Activated CD4-positive, alpha-beta T cell treated with anti-CD3 and anti-CD28 coated beads, Interleukin-2, amount 10 ng/mL, durations not matched to agents 7 days and 5 days (primary cell): ENCODE data around the gene ORC3. TPM values are rescaled to one million over a fixed set of nuclear protein-coding genes. Genes with fewer than 3 reads are reported as not detected.
"Not testable (repeated sequence)": the region's sequence is repeated elsewhere in the genome, so short reads cannot be mapped to it uniquely, and the experiment has no call there.

ENCODE experiments used
- CTCF ChIA-PET: fragments of 350-600 bp; sonication (Branson Sonifier 250); formaldehyde crosslinking; loops from one replicate; lab custom pipeline; 2021; ENCODE audit warnings: antibody characterized with exemption; lab: Charles Lee
- POLR2A ChIA-PET: fragments of 350-600 bp; sonication (Branson Sonifier 250); formaldehyde crosslinking; loops from one replicate; lab custom pipeline; 2021; ENCODE audit warnings: antibody characterized with exemption; lab: Charles Lee
- DNase-seq: peaks from one replicate; pipeline ENCODE4 v3.0.0-alpha.2; 2020
- H3K27ac Mint-ChIP-seq: one replicate; pipeline ENCODE4 v1.8.0; 2021; ENCODE audit warnings: mild to moderate bottlenecking, moderate library complexity, mixed read lengths
- H3K27me3 Mint-ChIP-seq: one replicate; pipeline ENCODE4 v1.8.0; 2021; ENCODE audit warnings: mixed read lengths
- H3K36me3 Mint-ChIP-seq: one replicate; pipeline ENCODE4 v1.8.0; 2021; ENCODE audit warnings: low read depth, mixed read lengths
- H3K4me1 Mint-ChIP-seq: one replicate; pipeline ENCODE4 v1.8.0; 2021; ENCODE audit warnings: mixed read lengths
- H3K4me3 Mint-ChIP-seq: one replicate; pipeline ENCODE4 v1.8.0; 2021; ENCODE audit warnings: mild to moderate bottlenecking, moderate library complexity, mixed read lengths
- H3K9me3 Mint-ChIP-seq: one replicate; pipeline ENCODE4 v1.8.0; 2021; ENCODE audit warnings: mixed read lengths
- total RNA-seq, 2 experiments: library from RNA; stranded (reverse); gene quantifications; one replicate each; pipeline ENCODE4 v1.2.3, GENCODE V29; 2021

ORC3 gene
- total RNA-seq, 2 experiments from 2014 or later: 27.1 to 32.5 TPM

- peaks cover 34% of the 10 kb centered on the region for H3K36me3 Mint-ChIP-seq
- CTCF ChIA-PET: interaction anchor here (1.1 kb wide), 1 partner anchor 13 kb away, joined by 3 read pairs; no protein-coding TSS in a partner anchor
- H3K27ac Mint-ChIP-seq, H3K4me3 Mint-ChIP-seq, POLR2A ChIA-PET, DNase-seq, H3K9me3 Mint-ChIP-seq, H3K27me3 Mint-ChIP-seq: not testable (repeated sequence)
- H3K4me1 Mint-ChIP-seq: peaks cover 40% of the 10 kb centered on the region
Measured at GRCh38 chr6:87686636-87687205, 96.8 kb downstream of the ORC3 start.

- H3K36me3 Mint-ChIP-seq: peaks cover 35% of the 10 kb centered on the region
- no peak overlapping the region for H3K4me3 Mint-ChIP-seq
- H3K27ac Mint-ChIP-seq: no peak overlapping the region
- DNase-seq: no peak
- ChIA-PET POLR2A (interaction anchor here (0.6 kb wide), 1 partner anchor 27 kb away, joined by 3 read pairs; no protein-coding TSS in a partner anchor), CTCF (interaction anchor here (1.1 kb wide), 1 partner anchor 13 kb away, joined by 3 read pairs; no protein-coding TSS in a partner anchor)
- H3K27me3 Mint-ChIP-seq: no peaks in the 10 kb centered on the region
- peaks cover 5% of the 10 kb centered on the region for H3K9me3 Mint-ChIP-seq
- H3K4me1 Mint-ChIP-seq: peaks cover 41% of the 10 kb centered on the region
Measured at GRCh38 chr6:87687296-87687695, 97.4 kb downstream of the ORC3 start.

- POLR2A ChIA-PET: interaction anchor here (0.6 kb wide), 1 partner anchor 26 kb away, joined by 3 read pairs; no protein-coding TSS in a partner anchor
- H3K27me3 Mint-ChIP-seq, DNase-seq, H3K9me3 Mint-ChIP-seq, H3K4me3 Mint-ChIP-seq, H3K27ac Mint-ChIP-seq: not testable (repeated sequence)
- Mint-ChIP-seq H3K4me1 (peaks cover 36% of the 10 kb centered on the region), H3K36me3 (peaks cover 32% of the 10 kb centered on the region)
- CTCF ChIA-PET: interaction anchor here (0.8 to 1.3 kb wide), 3 partner anchors 12 to 46 kb away, joined by 3 read pairs; no protein-coding TSS in a partner anchor
Measured at GRCh38 chr6:87687893-87688292, 98.0 kb downstream of the ORC3 start.

- no peak overlapping the region for H3K27ac Mint-ChIP-seq
- H3K4me1 Mint-ChIP-seq: peaks cover 46% of the 10 kb centered on the region
- peaks cover 2% of the 10 kb centered on the region for H3K9me3 Mint-ChIP-seq
- CTCF ChIA-PET: no interaction called here
- POLR2A ChIA-PET: no interaction called here
- no peaks in the 10 kb centered on the region for H3K27me3 Mint-ChIP-seq
- peaks cover 35% of the 10 kb centered on the region for H3K36me3 Mint-ChIP-seq
- no peak overlapping the region for H3K4me3 Mint-ChIP-seq
- no peak for DNase-seq
Measured at GRCh38 chr6:87690441-87690840, 100.5 kb downstream of the ORC3 start.

- ChIA-PET CTCF (no interaction called here), POLR2A (no interaction called here)
- H3K27me3 Mint-ChIP-seq: no peaks in the 10 kb centered on the region
- H3K27ac Mint-ChIP-seq: no peak overlapping the region
- DNase-seq: no peak
- peaks cover 28% of the 10 kb centered on the region for H3K36me3 Mint-ChIP-seq
- H3K4me3 Mint-ChIP-seq: no peak overlapping the region
- no peaks in the 10 kb centered on the region for H3K9me3 Mint-ChIP-seq
- H3K4me1 Mint-ChIP-seq: peaks cover 49% of the 10 kb centered on the region
Measured at GRCh38 chr6:87692086-87692485, 102.2 kb downstream of the ORC3 start.

GRCh38 chr6:87696817-87697216 is 106.9 kb downstream of the ORC3 start:
- H3K9me3 Mint-ChIP-seq, H3K4me3 Mint-ChIP-seq, H3K27ac Mint-ChIP-seq, H3K27me3 Mint-ChIP-seq, CTCF ChIA-PET, DNase-seq, POLR2A ChIA-PET: not testable (repeated sequence)
- H3K36me3 Mint-ChIP-seq: peaks cover 38% of the 10 kb centered on the region
- H3K4me1 Mint-ChIP-seq: peaks cover 59% of the 10 kb centered on the region

- CTCF ChIA-PET: interaction anchor here (0.7 to 1.9 kb wide), 7 partner anchors 8 to 109 kb away, joined by 3 to 5 read pairs (median 4); no protein-coding TSS in a partner anchor
- peak overlapping the region; percentile 91 for H3K4me3 Mint-ChIP-seq
- no peak for DNase-seq
- no peaks in the 10 kb centered on the region for H3K27me3 Mint-ChIP-seq
- peak overlapping the region; percentile 76 for H3K27ac Mint-ChIP-seq
- H3K36me3 Mint-ChIP-seq: peaks cover 35% of the 10 kb centered on the region
- H3K9me3 Mint-ChIP-seq: no peaks in the 10 kb centered on the region
- peaks cover 60% of the 10 kb centered on the region for H3K4me1 Mint-ChIP-seq
- POLR2A ChIA-PET: interaction anchor here (0.6 kb wide), 1 partner anchor 52 kb away, joined by 3 read pairs; no protein-coding TSS in a partner anchor
Measured at GRCh38 chr6:87697581-87698546, 107.9 kb downstream of the ORC3 start.

- Mint-ChIP-seq H3K36me3 (peaks cover 33% of the 10 kb centered on the region), H3K27ac (peak overlapping the region; percentile 76), H3K9me3 (no peaks in the 10 kb centered on the region), H3K4me3 (peak overlapping the region; percentile 91), H3K4me1 (peaks cover 58% of the 10 kb centered on the region), H3K27me3 (no peaks in the 10 kb centered on the region)
- ChIA-PET CTCF (interaction anchor here (0.7 to 1.9 kb wide), 7 partner anchors 9 to 109 kb away, joined by 3 to 5 read pairs (median 3); no protein-coding TSS in a partner anchor), POLR2A (interaction anchor here (0.6 kb wide), 1 partner anchor 52 kb away, joined by 3 read pairs; no protein-coding TSS in a partner anchor)
- DNase-seq: no peak
Measured at GRCh38 chr6:87698547-87699006, 108.6 kb downstream of the ORC3 start.

- CTCF ChIA-PET: interaction anchor here (0.6 to 1.9 kb wide), 7 partner anchors 10 to 628 kb away, joined by 3 to 4 read pairs (median 4); no protein-coding TSS in a partner anchor
- DNase-seq: no peak
- H3K27ac Mint-ChIP-seq: peak overlapping the region; percentile 76
- H3K36me3 Mint-ChIP-seq: peaks cover 28% of the 10 kb centered on the region
- peak overlapping the region; percentile 91 for H3K4me3 Mint-ChIP-seq
- H3K9me3 Mint-ChIP-seq: no peaks in the 10 kb centered on the region
- peaks cover 50% of the 10 kb centered on the region for H3K4me1 Mint-ChIP-seq
- POLR2A ChIA-PET: interaction anchor here (0.6 to 1.4 kb wide), 5 partner anchors 31 to 291 kb away, joined by 3 to 7 read pairs (median 4); partner anchors contain the start of genes ORC3 and RARS2
- H3K27me3 Mint-ChIP-seq: no peaks in the 10 kb centered on the region
Measured at GRCh38 chr6:87699576-87699975, 109.6 kb downstream of the ORC3 start.

GRCh38 chr6:87700397-87701343 is 110.7 kb downstream of the ORC3 start:
- peaks cover 50% of the 10 kb centered on the region for H3K4me1 Mint-ChIP-seq
- H3K9me3 Mint-ChIP-seq: no peaks in the 10 kb centered on the region
- no peaks in the 10 kb centered on the region for H3K27me3 Mint-ChIP-seq
- ChIA-PET POLR2A (interaction anchor here (0.6 to 1.4 kb wide), 4 partner anchors 33 to 111 kb away, joined by 4 to 9 read pairs (median 7); partner anchors contain the start of genes ORC3 and RARS2), CTCF (interaction anchor here (0.6 to 1.0 kb wide), 6 partner anchors 13 to 1964 kb away, joined by 3 to 4 read pairs (median 3); no protein-coding TSS in a partner anchor)
- H3K4me3 Mint-ChIP-seq: peak overlapping the region; percentile 91
- peaks cover 28% of the 10 kb centered on the region for H3K36me3 Mint-ChIP-seq
- DNase-seq: peak; percentile 22
- H3K27ac Mint-ChIP-seq: peak overlapping the region; percentile 92

- Mint-ChIP-seq H3K36me3 (peaks cover 23% of the 10 kb centered on the region), H3K9me3 (no peaks in the 10 kb centered on the region), H3K4me3 (peak overlapping the region; percentile 91), H3K27ac (peak overlapping the region; percentile 92), H3K4me1 (peaks cover 46% of the 10 kb centered on the region), H3K27me3 (no peaks in the 10 kb centered on the region)
- CTCF ChIA-PET: interaction anchor here (0.6 to 0.8 kb wide), 3 partner anchors 22 to 1964 kb away, joined by 3 to 4 read pairs (median 3); no protein-coding TSS in a partner anchor
- DNase-seq: no peak
- POLR2A ChIA-PET: interaction anchor here (0.7 kb wide), 1 partner anchor 94 kb away, joined by 9 read pairs; no protein-coding TSS in a partner anchor
Measured at GRCh38 chr6:87701344-87701675, 111.4 kb downstream of the ORC3 start.
